Parathyroid adenoma (tissue), 2 donors: ENCODE results near the gene ADGRD1.

Source experiments
- H2AFZ ChIP-seq: fragments of 300-600 bp; sonication (generic); one replicate; pipeline ENCODE4 v1.7.0; 2017; ENCODE audit warnings: antibody characterized with exemption, mild to moderate bottlenecking
- H3K27ac ChIP-seq: fragments of 300-600 bp; sonication (generic); one replicate; pipeline ENCODE4 v1.7.0; 2017
- H3K27me3 ChIP-seq: fragments of 300-600 bp; sonication (generic); one replicate; pipeline ENCODE4 v1.7.0; 2017; ENCODE audit warnings: low read length; ENCODE audit not compliant: control insufficient read depth, insufficient read depth
- H3K36me3 ChIP-seq: fragments of 300-600 bp; sonication (generic); one replicate; pipeline ENCODE4 v1.7.0; 2017; ENCODE audit warnings: low read length; ENCODE audit not compliant: control insufficient read depth, insufficient read depth
- H3K4me1 ChIP-seq: fragments of 300-600 bp; sonication (generic); one replicate; pipeline ENCODE4 v1.7.0; 2017; ENCODE audit warnings: control low read depth
- H3K4me2 ChIP-seq: fragments of 300-600 bp; sonication (generic); one replicate; pipeline ENCODE4 v1.7.0; 2017; ENCODE audit warnings: low read length
- H3K4me3 ChIP-seq: fragments of 300-600 bp; sonication (generic); one replicate; pipeline ENCODE4 v1.7.0; 2017; ENCODE audit warnings: low read depth, low read length
- H3K79me2 ChIP-seq: fragments of 300-600 bp; sonication (generic); one replicate; pipeline ENCODE4 v1.7.0; 2017; ENCODE audit warnings: control low read depth
- H3K9ac ChIP-seq: fragments of 300-600 bp; sonication (generic); one replicate; pipeline ENCODE4 v1.7.0; 2017; ENCODE audit warnings: mild to moderate bottlenecking
- H3K9me3 ChIP-seq: fragments of 300-600 bp; sonication (generic); one replicate; pipeline ENCODE4 v1.7.0; 2017; ENCODE audit warnings: low read length; ENCODE audit not compliant: control insufficient read depth
- TF ChIP-seq, protein P1 (sequence below): fragments of 300-600 bp; sonication (generic); IDR thresholded peaks from one replicate; pipeline ENCODE4 v1.7.0; 2017; ENCODE audit warnings: antibody characterized with exemption, mild to moderate bottlenecking
- donor health status: primary hyperparathyroidism.

ADGRD1 gene

DNA sequence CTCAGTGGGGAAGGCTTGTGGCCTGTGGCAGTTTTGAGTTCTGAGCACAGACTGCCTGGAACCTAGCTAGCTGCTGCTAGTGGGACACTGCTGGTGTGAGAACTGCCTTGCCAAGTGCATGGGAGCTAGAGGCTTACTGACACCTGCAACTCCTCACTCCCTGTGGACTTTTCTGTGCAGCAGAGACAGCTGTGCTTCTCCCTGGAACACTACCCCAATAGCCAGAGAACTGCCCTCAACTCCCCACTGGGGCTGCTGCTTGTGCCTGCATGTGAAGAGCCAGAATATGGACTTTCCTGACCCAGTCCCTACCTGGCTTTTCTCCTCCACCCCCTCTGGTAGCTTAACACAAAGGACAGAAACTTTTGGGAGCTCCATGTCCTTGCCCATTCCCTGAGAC lies 222.6 kb downstream of the ADGRD1 start:
- Histone ChIP-seq H3K79me2 (no peaks in the 10 kb centered on the region), H3K27me3 (no peaks in the 10 kb centered on the region), H3K4me2 (no peak overlapping the region), H3K4me1 (no peaks in the 10 kb centered on the region), H3K9me3 (no peaks in the 10 kb centered on the region), H3K9ac (no peak overlapping the region), H3K27ac (no peak overlapping the region), H3K36me3 (no peaks in the 10 kb centered on the region), H3K4me3 (no peak overlapping the region), H2AFZ (no peak overlapping the region)
- TF ChIP-seq, protein P1, sequence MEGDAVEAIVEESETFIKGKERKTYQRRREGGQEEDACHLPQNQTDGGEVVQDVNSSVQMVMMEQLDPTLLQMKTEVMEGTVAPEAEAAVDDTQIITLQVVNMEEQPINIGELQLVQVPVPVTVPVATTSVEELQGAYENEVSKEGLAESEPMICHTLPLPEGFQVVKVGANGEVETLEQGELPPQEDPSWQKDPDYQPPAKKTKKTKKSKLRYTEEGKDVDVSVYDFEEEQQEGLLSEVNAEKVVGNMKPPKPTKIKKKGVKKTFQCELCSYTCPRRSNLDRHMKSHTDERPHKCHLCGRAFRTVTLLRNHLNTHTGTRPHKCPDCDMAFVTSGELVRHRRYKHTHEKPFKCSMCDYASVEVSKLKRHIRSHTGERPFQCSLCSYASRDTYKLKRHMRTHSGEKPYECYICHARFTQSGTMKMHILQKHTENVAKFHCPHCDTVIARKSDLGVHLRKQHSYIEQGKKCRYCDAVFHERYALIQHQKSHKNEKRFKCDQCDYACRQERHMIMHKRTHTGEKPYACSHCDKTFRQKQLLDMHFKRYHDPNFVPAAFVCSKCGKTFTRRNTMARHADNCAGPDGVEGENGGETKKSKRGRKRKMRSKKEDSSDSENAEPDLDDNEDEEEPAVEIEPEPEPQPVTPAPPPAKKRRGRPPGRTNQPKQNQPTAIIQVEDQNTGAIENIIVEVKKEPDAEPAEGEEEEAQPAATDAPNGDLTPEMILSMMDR, result no peak

DNA sequence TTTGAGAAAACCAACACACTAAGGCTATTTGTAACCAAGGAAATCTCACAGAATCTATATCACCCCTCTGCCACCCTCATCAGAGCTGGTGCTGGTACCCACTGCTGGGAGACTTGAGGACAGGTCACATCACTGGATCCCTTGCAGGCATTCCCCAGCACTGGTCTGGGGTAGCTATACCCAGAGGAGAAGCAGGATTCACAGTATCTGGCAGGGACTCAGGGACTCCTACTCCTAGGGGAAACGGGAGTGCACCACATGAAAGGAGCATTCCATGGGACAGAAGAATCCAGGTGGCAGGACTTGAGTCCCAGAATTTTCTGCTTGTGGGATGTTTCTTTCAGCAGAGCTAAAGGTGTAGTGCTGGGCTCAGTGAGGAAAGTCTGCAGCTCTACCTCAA lies 223.2 kb downstream of the ADGRD1 start:
- no peaks in the 10 kb centered on the region for H3K79me2 ChIP-seq
- no peaks in the 10 kb centered on the region for H3K36me3 ChIP-seq

DNA sequence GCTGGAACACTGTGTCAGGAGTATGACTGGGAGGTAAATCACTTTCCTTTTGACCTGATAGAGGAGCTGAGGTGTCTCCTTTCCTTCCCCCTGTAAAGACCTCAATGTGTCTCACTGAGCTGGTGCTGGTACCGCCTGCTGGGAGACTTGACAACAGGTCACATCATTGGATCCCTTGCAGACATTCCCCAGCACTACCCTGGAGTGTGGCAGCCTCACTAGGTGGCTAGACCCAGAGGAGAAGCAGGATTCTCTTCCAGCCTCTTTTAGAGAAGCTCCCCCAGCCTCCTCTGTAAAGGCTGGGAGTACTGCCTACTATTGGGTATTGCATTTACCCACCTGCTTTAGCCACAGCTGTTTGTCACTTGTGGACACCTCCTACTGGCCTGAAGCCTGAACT lies 223.9 kb downstream of the ADGRD1 start:
- no peaks in the 10 kb centered on the region for H3K79me2 ChIP-seq
- H3K4me3 ChIP-seq, result no peak overlapping the region
- H3K9me3 ChIP-seq, result no peaks in the 10 kb centered on the region
- H3K27me3 ChIP-seq, result no peaks in the 10 kb centered on the region
- no peak overlapping the region for H3K9ac ChIP-seq
- H3K4me2 ChIP-seq, result no peak overlapping the region
- no peak overlapping the region for H2AFZ ChIP-seq
- H3K4me1 ChIP-seq, result no peaks in the 10 kb centered on the region
- no peak overlapping the region for H3K27ac ChIP-seq
- TF ChIP-seq, protein P1, result no peak
- no peaks in the 10 kb centered on the region for H3K36me3 ChIP-seq

More for the DNA sequence above, 223.2 kb downstream of the ADGRD1 start:
- Histone ChIP-seq H3K4me2 (no peak overlapping the region), H3K4me3 (no peak overlapping the region), H3K4me1 (no peaks in the 10 kb centered on the region), H2AFZ (no peak overlapping the region), H3K9me3 (no peaks in the 10 kb centered on the region), H3K9ac (no peak overlapping the region), H3K27ac (no peak overlapping the region), H3K27me3 (no peaks in the 10 kb centered on the region)
- TF ChIP-seq, protein P1, result no peak

DNA sequence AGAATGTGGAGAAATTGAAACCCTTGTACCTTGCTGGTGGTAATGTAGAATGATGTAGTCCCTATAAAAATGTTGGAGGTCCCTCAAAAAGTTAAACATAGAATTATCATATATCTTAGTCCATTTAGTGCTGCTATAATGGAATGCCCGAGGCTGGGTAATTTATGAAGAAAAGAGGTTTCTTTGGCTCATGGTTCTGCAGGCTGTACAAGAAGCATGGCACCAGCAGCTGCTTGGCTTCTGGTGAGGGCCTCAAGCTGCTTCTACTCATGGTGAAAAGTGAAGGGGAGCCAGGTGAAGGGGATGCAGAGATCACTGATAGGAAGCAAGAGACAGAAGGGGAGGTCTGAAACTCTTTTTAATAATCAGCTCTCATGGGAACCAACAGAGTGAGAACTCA lies 233.9 kb downstream of the ADGRD1 start:
- Histone ChIP-seq H3K27ac (no peak overlapping the region), H3K9ac (no peak overlapping the region), H3K4me3 (no peak overlapping the region), H3K4me2 (no peak overlapping the region), H2AFZ (no peak overlapping the region), H3K9me3 (no peaks in the 10 kb centered on the region), H3K4me1 (no peaks in the 10 kb centered on the region), H3K36me3 (no peaks in the 10 kb centered on the region), H3K27me3 (no peaks in the 10 kb centered on the region), H3K79me2 (no peaks in the 10 kb centered on the region)
- TF ChIP-seq, protein P1, result no peak
